Spleen (tissue), 11 donors: ENCODE data around the gene PGGT1B. TPM values are rescaled to one million over a fixed set of nuclear protein-coding genes. Genes with fewer than 3 reads are reported as not detected.

ENCODE experiments used
- DNase-seq: peaks from one replicate; pipeline ENCODE4 v3.0.0-alpha.2; 2020
- H3K27ac ChIP-seq, 8 donors: fragments of 200-600 bp; sonication (generic) in 7 of 8; 1 replicate in 4 of 8; 2 replicates in 4 of 8; pipeline versions ENCODE4 v1.5.0 to v1.8.0; 2016 to 2021; ENCODE audit warnings: inconsistent platforms in 4 of 8, mild to moderate bottlenecking in 4 of 8, moderate library complexity in 1 of 8
- H3K27me3 ChIP-seq, 7 donors: fragments of 200-600 bp; sonication (generic) in 6 of 7; replicated peaks in 1 of 7; 1 replicate in 4 of 7; 2 replicates in 3 of 7; pipeline versions ENCODE4 v1.5.0 to v1.8.0; 2016 to 2021; ENCODE audit warnings: inconsistent platforms in 3 of 7, mild to moderate bottlenecking in 1 of 7
- H3K36me3 ChIP-seq, 6 donors: fragments of 200-600 bp; sonication (generic) in 5 of 6; 1 replicate in 4 of 6; 2 replicates in 2 of 6; pipeline versions ENCODE4 v1.5.0 to v1.8.0; 2016 to 2021; ENCODE audit warnings: inconsistent platforms in 2 of 6
- H3K4me1 ChIP-seq, 6 donors: fragments of 200-600 bp; sonication (generic) in 5 of 6; 1 replicate in 3 of 6; 2 replicates in 3 of 6; pipeline versions ENCODE4 v1.5.0 to v1.8.0; 2016 to 2021; ENCODE audit warnings: inconsistent platforms in 3 of 6
- H3K4me3 ChIP-seq, 8 donors: fragments of 200-600 bp; sonication (generic) in 7 of 8; 1 replicate in 4 of 8; 2 replicates in 4 of 8; pipeline versions ENCODE4 v1.5.0 to v1.8.0; 2016 to 2021; ENCODE audit warnings: inconsistent platforms in 4 of 8, mild to moderate bottlenecking in 4 of 8, moderate library complexity in 2 of 8
- H3K9me3 ChIP-seq, 8 donors: fragments of 200-600 bp; sonication (generic) in 7 of 8; 1 replicate in 4 of 8; 2 replicates in 4 of 8; pipeline versions ENCODE4 v1.5.0 to v1.8.0; 2016 to 2021; ENCODE audit warnings: inconsistent platforms in 4 of 8
- POLR2A ChIP-seq, 3 donors: fragments of 450-650 bp; IDR thresholded peaks; one replicate each; pipeline ENCODE4 v1.5.1; 2017; ENCODE audit warnings: antibody characterized with exemption in 3 of 3, mild to moderate bottlenecking in 1 of 3
- POLR2AphosphoS5 ChIP-seq, 3 donors: sonication (generic); formaldehyde crosslinking; IDR thresholded peaks; one replicate each; pipeline ENCODE4 v1.5.1; 2017; ENCODE audit warnings: antibody characterized with exemption in 3 of 3
- WGBS, 5 donors: extraction: QIAGEN DNeasy Blood & Tissue Kit in 3 of 5; methylation state at CpG; one replicate each; pipeline versions ENCODE4 v1.1.5 to v1.1.7; 2013 to 2018; 5-methylcytosine and 5-hydroxymethylcytosine counted together
- intact Hi-C: fragments of 100-400 bp; cut with DNase I; formaldehyde crosslinking; loops from one replicate; pipeline ENCODE4 v1.15.0; 2023; ENCODE audit warnings: low total_unique reads
- polyA plus RNA-seq, 3 donors: library from polyadenylated mRNA; stranded (reverse); fragments of 200-250 nt; gene quantifications; one replicate each; pipeline ENCODE4 v1.2.1, GENCODE V29; 2013
- total RNA-seq, 7 donors: library from RNA; depleted of rRNA in 3 of 7; stranded (reverse); fragments of >200 nt in 3 of 7; fragmentation: NEBNext Ultra II Directional in 4 of 7; extraction: Animal tissue kit (Norgen Biotek cat#: 25700) in 4 of 7; gene quantifications; one replicate each; pipeline versions ENCODE4 v1.1.0 to v1.2.1, GENCODE V29; 2016 to 2021
- TF ChIP-seq, protein P1 (sequence below), 11 experiments: fragments of 200-600 bp in 7 of 11; fragments of 450-650 bp in 4 of 11; sonication (generic) in 4 of 11; IDR thresholded peaks in 8 of 11; conservative IDR thresholded peaks in 3 of 11; 1 replicate in 7 of 11; 2 replicates in 4 of 11; pipeline versions ENCODE4 v1.4.0 to v1.8.0; 2016 to 2021; ENCODE audit warnings: antibody characterized with exemption in 11 of 11, inconsistent platforms in 4 of 11, mild to moderate bottlenecking in 1 of 11
- donor health status: healthy with polysubstance abuse.
- donor health status: DM: no; HTN: no; CAD: no; lungs with moderate emphysema.
- donor health status: DM: no; HTN: no; CAD: no.
- donor health status: Bipolar disorder and iron deficiency.
- donor health status: healthy.
- donor health status: DM: no; HTN: no; CAD: no.
- donor health status: DM: yes; HTN: yes; CAD: no.

The PGGT1B gene
- total and polyA plus RNA-seq, 10 donors = 3.7 to 59.9 (median 26.8) TPM

DNA sequence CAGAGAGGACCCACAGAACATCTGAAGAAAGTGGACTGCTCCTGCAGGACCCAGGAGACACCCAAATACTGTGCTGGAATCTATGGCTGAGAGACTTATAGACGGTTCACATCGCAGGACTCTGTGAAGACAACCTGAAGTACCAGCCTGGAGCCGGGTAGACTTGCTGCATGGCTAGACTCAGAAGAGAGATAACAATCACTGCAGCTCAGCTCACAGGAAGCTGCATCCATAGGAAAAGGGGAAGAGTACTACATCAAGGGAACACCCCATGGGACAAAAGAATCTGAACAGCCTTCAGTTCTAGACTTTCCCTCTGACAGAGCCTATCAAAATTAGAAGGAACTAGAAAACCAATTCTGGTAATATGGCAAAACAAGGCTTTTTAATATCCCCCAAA, 66.5 kb downstream of the PGGT1B start:
- no peaks in the 10 kb centered on the region for H3K27me3 ChIP-seq
- 80 to 92% (median 91%) methylated on average over 3 of the region's 3 CpGs for WGBS, 5 donors
- peaks cover 0 to 7% (median 0%) of the 10 kb centered on the region in 6 donors for H3K36me3 ChIP-seq
- intact Hi-C loops = no loop called here
- no peaks in the 10 kb centered on the region for H3K4me1 ChIP-seq
- H3K4me3 ChIP-seq = no peak overlapping the region
- H3K9me3 ChIP-seq = peaks cover 0 to 4% (median 0%) of the 10 kb centered on the region in 8 donors
- H3K27ac ChIP-seq = no peak overlapping the region
- TF ChIP-seq POLR2AphosphoS5 (IDR thresholded peaks at IDR 0.05) = no peak
- no peak for TF ChIP-seq POLR2A (IDR thresholded peaks at IDR 0.05)
- TF ChIP-seq, protein P1, sequence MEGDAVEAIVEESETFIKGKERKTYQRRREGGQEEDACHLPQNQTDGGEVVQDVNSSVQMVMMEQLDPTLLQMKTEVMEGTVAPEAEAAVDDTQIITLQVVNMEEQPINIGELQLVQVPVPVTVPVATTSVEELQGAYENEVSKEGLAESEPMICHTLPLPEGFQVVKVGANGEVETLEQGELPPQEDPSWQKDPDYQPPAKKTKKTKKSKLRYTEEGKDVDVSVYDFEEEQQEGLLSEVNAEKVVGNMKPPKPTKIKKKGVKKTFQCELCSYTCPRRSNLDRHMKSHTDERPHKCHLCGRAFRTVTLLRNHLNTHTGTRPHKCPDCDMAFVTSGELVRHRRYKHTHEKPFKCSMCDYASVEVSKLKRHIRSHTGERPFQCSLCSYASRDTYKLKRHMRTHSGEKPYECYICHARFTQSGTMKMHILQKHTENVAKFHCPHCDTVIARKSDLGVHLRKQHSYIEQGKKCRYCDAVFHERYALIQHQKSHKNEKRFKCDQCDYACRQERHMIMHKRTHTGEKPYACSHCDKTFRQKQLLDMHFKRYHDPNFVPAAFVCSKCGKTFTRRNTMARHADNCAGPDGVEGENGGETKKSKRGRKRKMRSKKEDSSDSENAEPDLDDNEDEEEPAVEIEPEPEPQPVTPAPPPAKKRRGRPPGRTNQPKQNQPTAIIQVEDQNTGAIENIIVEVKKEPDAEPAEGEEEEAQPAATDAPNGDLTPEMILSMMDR (IDR thresholded peaks at IDR 0.05 in 8 of 11, conservative IDR thresholded peaks at IDR 0.05 in 3 of 11) = no peak
- DNase-seq = no peak

DNA sequence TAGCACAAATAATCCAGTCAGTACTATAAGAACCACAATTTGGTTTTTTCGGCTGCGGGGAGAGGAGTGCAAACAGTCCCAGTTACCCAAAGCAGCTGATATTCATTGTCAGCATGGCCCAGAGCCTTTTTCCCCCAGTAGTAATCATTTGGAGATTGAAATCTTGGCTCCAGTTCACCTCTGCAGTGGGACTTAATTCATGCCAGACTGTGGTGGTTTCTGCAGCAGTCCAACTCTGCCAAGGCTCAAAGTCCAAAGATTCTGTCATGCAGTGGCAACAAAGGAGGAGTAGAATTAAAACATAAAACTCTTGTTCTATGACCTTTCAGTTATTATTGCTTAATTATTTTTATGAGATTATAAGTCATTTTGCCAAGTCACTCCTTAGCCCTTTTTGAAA, 68.0 kb downstream of the PGGT1B start:
- Histone ChIP-seq H3K27me3 (no peaks in the 10 kb centered on the region), H3K27ac (no peak overlapping the region), H3K36me3 (peaks cover 0 to 7% (median 0%) of the 10 kb centered on the region in 6 donors), H3K4me3 (no peak overlapping the region), H3K4me1 (no peaks in the 10 kb centered on the region), H3K9me3 (peaks cover 0 to under 1% (median 0%) of the 10 kb centered on the region in 8 donors)
- intact Hi-C loops = no loop called here
- WGBS, 5 donors = 96 to 100% (median 100%) methylated on average over 2 of the region's 2 CpGs
- no peak for DNase-seq
- TF ChIP-seq POLR2A (IDR thresholded peaks at IDR 0.05) (no peak), POLR2AphosphoS5 (IDR thresholded peaks at IDR 0.05) (no peak)
- TF ChIP-seq, protein P1 (IDR thresholded peaks at IDR 0.05 in 8 of 11, conservative IDR thresholded peaks at IDR 0.05 in 3 of 11) = no peak

DNA sequence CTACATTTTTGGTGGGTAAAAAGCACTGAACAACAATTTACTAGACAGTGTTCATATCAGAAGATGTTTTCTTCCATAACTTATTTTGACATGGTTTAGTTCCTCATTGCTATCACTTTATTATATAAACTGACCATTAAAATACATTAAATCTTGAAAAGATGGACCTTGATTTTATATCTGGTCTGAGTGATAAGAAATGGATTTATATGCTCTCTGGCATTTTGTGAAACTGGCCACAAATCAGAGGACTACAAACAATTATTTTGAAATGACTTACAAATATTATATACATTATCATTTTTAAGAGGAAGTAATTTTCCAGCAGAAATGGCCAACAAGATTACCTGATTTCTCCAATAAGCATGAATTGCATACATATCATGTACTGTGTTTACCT, 69.4 kb downstream of the PGGT1B start:
- H3K4me3 ChIP-seq = no peak overlapping the region
- no peak for DNase-seq
- peaks cover 0 to 7% (median 0%) of the 10 kb centered on the region in 6 donors for H3K36me3 ChIP-seq
- no peaks in the 10 kb centered on the region for H3K4me1 ChIP-seq
- no peaks in the 10 kb centered on the region for H3K27me3 ChIP-seq
- intact Hi-C loops = no loop called here
- H3K27ac ChIP-seq = no peak overlapping the region
- H3K9me3 ChIP-seq = no peaks in the 10 kb centered on the region
- TF ChIP-seq POLR2AphosphoS5 (IDR thresholded peaks at IDR 0.05) (no peak), POLR2A (IDR thresholded peaks at IDR 0.05) (no peak)
- TF ChIP-seq, protein P1 (IDR thresholded peaks at IDR 0.05 in 8 of 11, conservative IDR thresholded peaks at IDR 0.05 in 3 of 11) = no peak

DNA sequence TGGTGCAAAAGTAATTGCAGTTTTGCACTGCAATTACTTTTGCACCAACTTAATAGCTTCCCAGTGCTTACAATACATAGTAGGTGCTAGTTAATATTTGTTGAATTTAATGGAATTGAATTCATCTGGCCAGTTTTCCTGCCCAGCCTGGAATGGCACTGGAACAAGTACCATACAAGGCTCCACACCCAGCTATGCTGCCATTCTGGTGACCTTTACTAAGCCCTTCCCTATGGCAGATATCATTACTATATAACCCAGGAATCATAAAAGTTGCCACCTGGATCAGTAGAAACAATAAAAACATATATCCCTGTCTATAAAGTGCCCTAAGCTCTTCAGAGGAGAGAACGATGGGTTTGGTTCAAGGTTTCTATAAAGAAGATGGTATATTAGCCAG, 70.6 kb downstream of the PGGT1B start:
- Histone ChIP-seq H3K27me3 (no peaks in the 10 kb centered on the region), H3K9me3 (no peaks in the 10 kb centered on the region), H3K4me3 (no peak overlapping the region), H3K36me3 (peaks cover 0 to 7% (median 0%) of the 10 kb centered on the region in 6 donors), H3K27ac (no peak overlapping the region), H3K4me1 (no peaks in the 10 kb centered on the region)
- 93 to 100% (median 100%) methylated on average over 1 of the region's 1 CpG for WGBS, 5 donors
- no peak for DNase-seq
- intact Hi-C loops = no loop called here
- TF ChIP-seq, protein P1 (IDR thresholded peaks at IDR 0.05 in 8 of 11, conservative IDR thresholded peaks at IDR 0.05 in 3 of 11) = no peak
- TF ChIP-seq POLR2AphosphoS5 (IDR thresholded peaks at IDR 0.05) (no peak), POLR2A (IDR thresholded peaks at IDR 0.05) (no peak)
